HepG2 (cell line): ENCODE measurements around the gene MTHFD2L. TPM values are rescaled to one million over a fixed set of nuclear protein-coding genes. Genes with fewer than 3 reads are reported as not detected.
"Not testable (repeated sequence)": the region's sequence is repeated elsewhere in the genome, so short reads cannot be mapped to it uniquely, and the experiment has no call there.

Experiments used
- ATAC-seq: fragments of 200-7000 bp; cut with Tn5 transposase; 3 replicates; pipeline ENCODE4 v1.9.1; 2020; ENCODE audit warnings: mild to moderate bottlenecking, moderate library complexity
- BruUV-seq: library from RNA; stranded (reverse); fragments of 400-500 nt; replicated peaks from 2 replicates; lab custom pipeline; 2021; lab: Mats Ljungman, UMichigan
- CTCF ChIA-PET: fragments of 300-600 bp; formaldehyde crosslinking; extraction: SDS; loops from one replicate; lab custom pipeline; 2021; ENCODE audit warnings: low total read pairs, inconsistent platforms, low intra/inter-chr PET ratio; lab: Yijun Ruan, JAX
- POLR2A ChIA-PET: fragments of 350-600 bp; sonication (Branson Sonifier 250); formaldehyde crosslinking; loops from one replicate; lab custom pipeline; 2020; ENCODE audit warnings: antibody characterized with exemption, inconsistent platforms; lab: Yijun Ruan, JAX
- DNase-seq: peaks from one replicate; pipeline ENCODE4 v3.0.0-alpha.2; 2015; ENCODE audit warnings: low spot score
- FAIRE-seq: peaks from 3 replicates; lab custom pipeline; 2011; peaks lifted over from hg19 to GRCh38; lab: Jason Lieb, UNC
- H2AFZ ChIP-seq: one replicate; pipeline ENCODE4 v1.6.1; 2011; ENCODE audit warnings: low read length, inconsistent platforms
- H3K27ac ChIP-seq: fragments of 300-600 bp; 3 replicates; pipeline ENCODE4 v1.8.0; 2011; ENCODE audit warnings: mixed run types, mild to moderate bottlenecking, mixed read lengths, low read length, inconsistent platforms; ENCODE audit not compliant: insufficient read depth; ENCODE audit errors: extremely low read length
- H3K27me3 ChIP-seq, 2 experiments: fragments of 200-600 bp in 1 of 2; 2 replicates in 1 of 2; 3 replicates in 1 of 2; pipeline versions ENCODE4 v1.6.0 to v1.8.0; 2011; ENCODE audit warnings: low read length in 2 of 2, mild to moderate bottlenecking in 2 of 2, moderate library complexity in 2 of 2, inconsistent platforms in 1 of 2; ENCODE audit not compliant: insufficient read depth in 2 of 2, control insufficient read depth in 1 of 2
- H3K36me3 ChIP-seq, 2 experiments: fragments of 200-600 bp in 1 of 2; replicated peaks in 1 of 2; 2 replicates in 1 of 2; 3 replicates in 1 of 2; pipeline versions ENCODE4 v1.5.1 to v1.8.0; 2011; ENCODE audit warnings: low read length in 2 of 2, inconsistent platforms in 1 of 2; ENCODE audit not compliant: insufficient read depth in 2 of 2, control insufficient read depth in 1 of 2
- H3K4me1 ChIP-seq: 2 replicates; pipeline ENCODE4 v1.5.1; 2012; ENCODE audit warnings: low read length, inconsistent platforms; ENCODE audit not compliant: insufficient read depth
- H3K4me2 ChIP-seq: 2 replicates; pipeline ENCODE4 v1.6.0; 2011; ENCODE audit warnings: low read depth, low read length, inconsistent platforms
- H3K4me3 ChIP-seq, 3 experiments: fragments of 200-600 bp in 1 of 3; sonication (generic), shearing (Covaris generic) in 1 of 3; replicated peaks in 1 of 3; 2 replicates each; pipeline ENCODE4 v1.5.1; 2011 to 2016; ENCODE audit warnings: low read length in 3 of 3, inconsistent platforms in 2 of 3, low read depth in 2 of 3, mild to moderate bottlenecking in 2 of 3, control low read depth in 1 of 3, mixed read lengths in 1 of 3; ENCODE audit not compliant: insufficient read depth in 1 of 3
- H3K79me2 ChIP-seq: one replicate; pipeline ENCODE4 v1.6.1; 2011; ENCODE audit warnings: low read length, inconsistent platforms; ENCODE audit not compliant: insufficient read depth
- H3K9ac ChIP-seq: 2 replicates; pipeline ENCODE4 v1.6.0; 2011; ENCODE audit warnings: mild to moderate bottlenecking, low read depth, low read length, inconsistent platforms; ENCODE audit not compliant: insufficient read depth
- H3K9me3 ChIP-seq: 2 replicates; pipeline ENCODE4 v1.5.1; 2012; ENCODE audit warnings: mild to moderate bottlenecking, low read length
- H4K20me1 ChIP-seq: 2 replicates; pipeline ENCODE4 v1.6.0; 2011; ENCODE audit warnings: inconsistent platforms, mild to moderate bottlenecking, low read length, moderate library complexity; ENCODE audit not compliant: insufficient read depth
- AGO1 ChIP-seq: fragments of 200-400 bp; formaldehyde crosslinking; IDR thresholded peaks from 2 replicates; pipeline ENCODE4 v1.6.1; 2017; ENCODE audit warnings: mild to moderate bottlenecking, low read depth, low read length, moderate library complexity; ENCODE audit not compliant: poor library complexity, severe bottlenecking
- CEBPG ChIP-seq: IDR thresholded peaks from 2 replicates; pipeline ENCODE4 v1.6.1; 2016
- ELF1 ChIP-seq: sonication (generic); formaldehyde crosslinking; IDR thresholded peaks from 2 replicates; pipeline ENCODE4 v1.4.0; 2020; ENCODE audit warnings: missing genetic modification reagents
- ETV5 ChIP-seq: IDR thresholded peaks from 2 replicates; pipeline ENCODE4 v1.6.1; 2018; ENCODE audit warnings: missing biosample characterization, missing genetic modification reagents, inconsistent platforms, borderline replicate concordance
- EZH2 ChIP-seq: conservative IDR thresholded peaks from 2 replicates; pipeline ENCODE4 v1.6.1; 2012; ENCODE audit warnings: mild to moderate bottlenecking, low read depth, low read length, moderate library complexity
- KLF12 ChIP-seq: sonication (generic); formaldehyde crosslinking; IDR thresholded peaks from 2 replicates; pipeline ENCODE4 v1.4.0; 2020; ENCODE audit warnings: missing genetic modification reagents, borderline replicate concordance
- MEF2D ChIP-seq: sonication (generic); formaldehyde crosslinking; IDR thresholded peaks from 2 replicates; pipeline ENCODE4 v1.5.1; 2020; ENCODE audit warnings: mild to moderate bottlenecking, missing genetic modification reagents
- POLR2AphosphoS5 ChIP-seq: IDR thresholded peaks from 2 replicates; pipeline ENCODE4 v1.6.1; 2012; ENCODE audit warnings: low read depth, low read length
- SNAPC2 ChIP-seq: sonication (generic); formaldehyde crosslinking; IDR thresholded peaks from 2 replicates; pipeline ENCODE4 v1.8.1; 2022; ENCODE audit warnings: mild to moderate bottlenecking, missing genetic modification reagents
- SOX13 ChIP-seq, 3 experiments: fragments of 450-650 bp in 1 of 3; sonication (generic) in 1 of 3; formaldehyde crosslinking in 1 of 3; IDR thresholded peaks in 2 of 3; conservative IDR thresholded peaks in 1 of 3; 2 replicates each; pipeline versions ENCODE4 v1.5.0 to v1.6.1; 2016 to 2020; ENCODE audit warnings: antibody characterized with exemption in 1 of 3, mild to moderate bottlenecking in 1 of 3, missing compliant biosample characterization in 1 of 3, missing genetic modification reagents in 1 of 3, moderate library complexity in 1 of 3
- SSRP1 ChIP-seq: IDR thresholded peaks from 2 replicates; pipeline ENCODE4 v1.6.1; 2016; ENCODE audit warnings: control low read depth
- TBL1XR1 ChIP-seq: fragments of 150-350 bp; IDR thresholded peaks from 2 replicates; pipeline ENCODE4 v1.6.1; 2014; ENCODE audit warnings: borderline replicate concordance, low read length; ENCODE audit not compliant: partially characterized antibody
- ZBTB8A ChIP-seq: sonication (generic); formaldehyde crosslinking; IDR thresholded peaks from 2 replicates; pipeline ENCODE4 v1.4.0; 2020; ENCODE audit warnings: mild to moderate bottlenecking, low read depth, missing genetic modification reagents, borderline replicate concordance
- ZC3H4 ChIP-seq: sonication (generic); formaldehyde crosslinking; IDR thresholded peaks from 2 replicates; pipeline ENCODE4 v1.4.0; 2020; ENCODE audit warnings: missing genetic modification reagents, borderline replicate concordance
- ZNF34 ChIP-seq: sonication (generic); formaldehyde crosslinking; IDR thresholded peaks from 2 replicates; pipeline ENCODE4 v1.4.0; 2020; ENCODE audit warnings: mild to moderate bottlenecking, missing genetic modification reagents, borderline replicate concordance
- ZNF564 ChIP-seq: sonication (generic); formaldehyde crosslinking; IDR thresholded peaks from 2 replicates; pipeline ENCODE4 v1.8.1; 2023; ENCODE audit warnings: mild to moderate bottlenecking, missing genetic modification reagents
- ZNF577 ChIP-seq: sonication (generic); formaldehyde crosslinking; IDR thresholded peaks from 2 replicates; pipeline ENCODE4 v1.4.0; 2020; ENCODE audit warnings: mild to moderate bottlenecking, low read depth, missing genetic modification reagents, borderline replicate concordance
- WGBS: methylation state at CpG from one replicate; pipeline ENCODE4 v1.1.6; 2017; ENCODE audit warnings: low lambda C conversion rate; 5-methylcytosine and 5-hydroxymethylcytosine counted together
- in situ Hi-C: cut with HindIII; loops from 2 replicates; pipeline ENCODE4 v1.10.0; 2017; ENCODE audit warnings: low pct_unique_long_range_greater_than_20kb; ENCODE audit not compliant: extremely low pct_ligation_motif_present
- intact Hi-C: fragments of 100-400 bp; cut with micrococcal nuclease; formaldehyde crosslinking; loops from one replicate; pipeline ENCODE4 v1.10.0; 2022; ENCODE audit not compliant: unreplicated experiment
- polyA plus RNA-seq, 8 experiments: library from polyadenylated mRNA; depleted of rRNA in 3 of 8; stranded (reverse) in 7 of 8; unstranded in 1 of 8; fragments of >200 nt; fragmentation: Illumina TruSeq in 4 of 8; extraction: Trizol in 4 of 8; gene quantifications; 2 replicates each; pipeline versions ENCODE4 v1.2.1 to v1.2.3, GENCODE V29; 2011 to 2016; ENCODE audit warnings: low read depth in 4 of 8, missing spikeins in 1 of 8, mixed read lengths in 1 of 8; ENCODE audit not compliant: insufficient read depth in 1 of 8
- total RNA-seq, 5 experiments: library from RNA; depleted of rRNA; stranded (reverse); fragments of >200 nt; fragmentation: Illumina TruSeq; extraction: Trizol; gene quantifications; 2 replicates each; pipeline ENCODE4 v1.2.3, GENCODE V29; 2016; ENCODE audit warnings: low read depth in 1 of 5
- TF ChIP-seq, protein P1 (sequence below): sonication (generic); formaldehyde crosslinking; conservative IDR thresholded peaks from 2 replicates; pipeline ENCODE4 v1.4.0; 2020; ENCODE audit warnings: missing genetic modification reagents

MTHFD2L gene
- total and polyA plus RNA-seq, 2 of the 13 experiments (the other 11 are each of a cell fraction or from before 2014, with no cell fraction given) = 10.5 to 14.9 TPM

DNA sequence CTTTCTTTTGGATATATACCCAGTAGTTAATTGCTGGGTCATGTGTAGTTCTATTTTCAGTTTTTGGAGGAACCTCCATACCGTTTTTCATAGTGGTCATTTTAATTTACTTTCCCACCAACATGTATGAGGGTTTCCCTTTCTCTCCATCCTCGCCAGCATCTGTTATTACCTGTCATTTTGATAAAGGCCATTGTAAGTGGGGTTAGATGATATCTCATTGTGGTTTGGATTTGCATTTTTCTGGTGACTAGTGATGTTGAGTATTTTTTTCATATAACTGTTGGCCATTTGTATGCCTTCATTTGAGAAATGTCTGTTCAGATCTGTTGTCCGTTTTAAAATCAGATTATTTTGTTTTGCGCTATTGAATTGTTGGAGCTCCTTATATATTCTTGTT lies 30.2 kb upstream of the MTHFD2L start:
- Histone ChIP-seq H2AFZ (no peak overlapping the region), H3K9me3 (no peaks in the 10 kb centered on the region), H3K79me2 (no peaks in the 10 kb centered on the region), H4K20me1 (no peaks in the 10 kb centered on the region)
- CTCF ChIA-PET = no interaction called here
- POLR2A ChIA-PET = no interaction called here
- ATAC-seq = no peak
- no peak for TF ChIP-seq SOX13 (IDR thresholded peaks at IDR 0.05)
- TF ChIP-seq SOX13 (CRISPR knock-in tag; conservative IDR thresholded peaks at IDR 0.05 in 1 of 2, IDR thresholded peaks at IDR 0.05 in 1 of 2) = no peak
- TF ChIP-seq POLR2AphosphoS5 = no peak
- TF ChIP-seq SSRP1 (CRISPR knock-in tag) = no peak
- no peak for TF ChIP-seq MEF2D (CRISPR knock-in tag)
- TF ChIP-seq TBL1XR1 = no peak
- no peak for TF ChIP-seq ZNF564 (CRISPR knock-in tag)
- TF ChIP-seq, protein P1, sequence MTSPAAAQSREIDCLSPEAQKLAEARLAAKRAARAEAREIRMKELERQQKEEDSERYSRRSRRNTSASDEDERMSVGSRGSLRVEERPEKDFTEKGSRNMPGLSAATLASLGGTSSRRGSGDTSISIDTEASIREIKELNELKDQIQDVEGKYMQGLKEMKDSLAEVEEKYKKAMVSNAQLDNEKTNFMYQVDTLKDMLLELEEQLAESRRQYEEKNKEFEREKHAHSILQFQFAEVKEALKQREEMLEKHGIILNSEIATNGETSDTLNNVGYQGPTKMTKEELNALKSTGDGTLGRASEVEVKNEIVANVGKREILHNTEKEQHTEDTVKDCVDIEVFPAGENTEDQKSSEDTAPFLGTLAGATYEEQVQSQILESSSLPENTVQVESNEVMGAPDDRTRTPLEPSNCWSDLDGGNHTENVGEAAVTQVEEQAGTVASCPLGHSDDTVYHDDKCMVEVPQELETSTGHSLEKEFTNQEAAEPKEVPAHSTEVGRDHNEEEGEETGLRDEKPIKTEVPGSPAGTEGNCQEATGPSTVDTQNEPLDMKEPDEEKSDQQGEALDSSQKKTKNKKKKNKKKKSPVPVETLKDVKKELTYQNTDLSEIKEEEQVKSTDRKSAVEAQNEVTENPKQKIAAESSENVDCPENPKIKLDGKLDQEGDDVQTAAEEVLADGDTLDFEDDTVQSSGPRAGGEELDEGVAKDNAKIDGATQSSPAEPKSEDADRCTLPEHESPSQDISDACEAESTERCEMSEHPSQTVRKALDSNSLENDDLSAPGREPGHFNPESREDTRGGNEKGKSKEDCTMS (CRISPR knock-in tag) = no peak
- no peak for TF ChIP-seq ZNF577 (CRISPR knock-in tag)
- no peak for TF ChIP-seq ETV5 (CRISPR knock-in tag)
- no peak for TF ChIP-seq ZC3H4 (CRISPR knock-in tag)
- TF ChIP-seq ZNF34 = no peak
- no peak for TF ChIP-seq ZBTB8A
- no peak for TF ChIP-seq CEBPG (CRISPR knock-in tag)
- TF ChIP-seq KLF12 (CRISPR knock-in tag) = no peak
- no peak for TF ChIP-seq ELF1
- TF ChIP-seq EZH2 = no peak
- TF ChIP-seq SNAPC2 (CRISPR knock-in tag) = no peak
- no peak for TF ChIP-seq AGO1
- TF ChIP-seq, all 625 proteins: peak for 0
- Histone ChIP-seq H3K27ac (no peak overlapping the region), H3K36me3 (no peaks in the 10 kb centered on the region), H3K4me3 (no peak overlapping the region), H3K4me1 (peaks cover 8% of the 10 kb centered on the region), H3K27me3 (no peaks in the 10 kb centered on the region), H3K4me2 (no peak overlapping the region), H3K9ac (no peak overlapping the region)
- intact Hi-C loops = no loop called here
- FAIRE-seq = no peak
- in situ Hi-C loops = loop anchor here (25.0 kb wide), 1 partner anchor 815 kb away; no protein-coding TSS in a partner anchor
- WGBS = 32% methylated on average over 4 of the region's 4 CpGs
- DNase-seq = no peak
- BruUV-seq = no TSS peak

DNA sequence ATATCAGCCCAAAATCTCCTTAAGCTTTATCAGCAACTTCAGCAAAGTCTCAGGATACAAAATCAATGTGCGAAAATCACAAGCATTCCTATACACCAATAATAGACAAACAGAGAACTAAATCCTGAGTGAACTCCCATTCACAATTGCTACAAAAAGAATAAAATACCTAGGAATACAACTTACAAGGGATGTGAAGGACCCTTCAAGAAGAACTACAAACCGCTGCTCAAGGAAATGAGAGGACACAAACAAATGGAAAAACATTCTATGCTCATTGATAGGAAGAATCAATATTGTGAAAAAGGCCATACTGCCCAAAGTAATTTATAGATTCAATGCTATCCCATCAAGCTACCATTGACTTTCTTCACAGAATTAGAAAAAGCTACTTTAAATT lies 27.1 kb upstream of the MTHFD2L start:
- H3K79me2 ChIP-seq, ATAC-seq, POLR2A ChIA-PET, H3K4me1 ChIP-seq, BruUV-seq, H3K27me3 ChIP-seq, H3K4me2 ChIP-seq, H3K9me3 ChIP-seq, CTCF ChIA-PET, H4K20me1 ChIP-seq, H3K4me3 ChIP-seq, H3K9ac ChIP-seq, DNase-seq, H3K36me3 ChIP-seq, H3K27ac ChIP-seq, FAIRE-seq, H2AFZ ChIP-seq: not testable (repeated sequence)
- intact Hi-C loops (loop anchor here (5.0 to 10.0 kb wide), 2 partner anchors 94 to 556 kb away; partner anchors contain the start of gene CXCL3), in situ Hi-C loops (loop anchor here (5.0 to 25.0 kb wide), 2 partner anchors 404 to 819 kb away; no protein-coding TSS in a partner anchor)
- 45% methylated on average over 2 of the region's 2 CpGs for WGBS
